AG10803 (cell line): Measurements from ENCODE around the gene SLC19A2.

ENCODE experiments used
- DNase-seq: peaks from one replicate; pipeline ENCODE4 v3.0.0; 2010; ENCODE audit warnings: low read depth
- H3K4me3 ChIP-seq: 2 replicates; pipeline ENCODE4 v1.5.1; 2011; ENCODE audit warnings: mild to moderate bottlenecking, low read length, control low read depth
- CTCF ChIP-seq: conservative IDR thresholded peaks from 2 replicates; pipeline ENCODE4 v1.5.1; 2011; ENCODE audit warnings: mild to moderate bottlenecking, low read length, control low read depth, inconsistent platforms

Gene SLC19A2

DNA sequence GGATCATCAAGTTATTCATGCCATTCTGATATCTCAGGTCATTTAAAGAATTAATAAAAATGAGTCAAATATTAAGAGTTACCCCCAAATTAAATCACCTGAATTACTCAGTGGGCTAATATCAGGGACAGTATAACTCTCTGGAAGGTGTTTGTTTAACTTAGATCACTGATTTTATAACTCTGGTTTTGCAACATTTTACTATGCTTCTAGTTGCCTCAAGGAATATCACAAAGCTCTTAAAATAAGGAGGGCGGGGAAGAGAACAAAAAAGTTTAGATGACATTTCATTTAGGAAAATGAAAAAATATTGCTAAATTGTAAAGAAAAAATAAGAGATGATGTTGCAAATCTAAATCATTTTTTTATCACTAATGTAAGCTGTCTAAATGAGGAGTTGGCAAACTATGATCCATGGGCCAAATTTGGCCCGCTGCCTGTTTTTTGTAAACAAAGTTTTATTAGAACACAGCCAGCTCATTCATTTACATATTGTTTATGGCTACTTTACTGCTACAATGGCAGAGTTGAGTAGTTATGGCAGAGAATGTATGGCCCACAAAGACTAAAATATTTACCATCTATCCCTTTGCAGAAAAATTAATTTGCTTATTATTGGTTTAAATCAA is 31.9 kb upstream of the SLC19A2 start:
- no peak for DNase-seq
- no peak overlapping the region for H3K4me3 ChIP-seq
- TF ChIP-seq CTCF, result no peak

DNA sequence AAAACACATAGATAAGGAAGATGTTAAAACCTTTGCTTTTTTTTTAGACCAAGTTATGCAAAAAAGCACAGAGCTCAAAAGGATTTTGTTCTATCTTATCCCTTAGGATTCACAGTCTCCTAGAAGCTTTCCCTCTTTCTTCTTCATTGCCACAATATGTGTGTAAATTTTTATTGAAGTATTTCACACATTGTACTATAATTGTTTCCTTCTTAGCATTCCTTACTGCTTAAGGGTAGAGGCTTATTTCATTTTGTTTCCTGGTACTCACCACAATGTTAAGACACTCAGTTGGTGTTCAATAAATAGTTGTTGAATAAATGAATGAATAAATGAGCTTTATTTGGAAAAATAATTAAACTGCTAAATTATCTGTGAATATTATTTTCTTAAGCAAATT is 29.9 kb upstream of the SLC19A2 start:
- H3K4me3 ChIP-seq, result no peak overlapping the region
- no peak for DNase-seq
- no peak for TF ChIP-seq CTCF

- no peak for TF ChIP-seq CTCF
- no peak for DNase-seq
- no peak overlapping the region for H3K4me3 ChIP-seq
Observed at GRCh38 chr1:169514566-169515270, 29.0 kb upstream of the SLC19A2 start.

GRCh38 chr1:169513208-169513607 is 27.5 kb upstream of the SLC19A2 start:
- TF ChIP-seq CTCF, result no peak
- peak; percentile 27 for DNase-seq
- H3K4me3 ChIP-seq, result no peak overlapping the region

DNA sequence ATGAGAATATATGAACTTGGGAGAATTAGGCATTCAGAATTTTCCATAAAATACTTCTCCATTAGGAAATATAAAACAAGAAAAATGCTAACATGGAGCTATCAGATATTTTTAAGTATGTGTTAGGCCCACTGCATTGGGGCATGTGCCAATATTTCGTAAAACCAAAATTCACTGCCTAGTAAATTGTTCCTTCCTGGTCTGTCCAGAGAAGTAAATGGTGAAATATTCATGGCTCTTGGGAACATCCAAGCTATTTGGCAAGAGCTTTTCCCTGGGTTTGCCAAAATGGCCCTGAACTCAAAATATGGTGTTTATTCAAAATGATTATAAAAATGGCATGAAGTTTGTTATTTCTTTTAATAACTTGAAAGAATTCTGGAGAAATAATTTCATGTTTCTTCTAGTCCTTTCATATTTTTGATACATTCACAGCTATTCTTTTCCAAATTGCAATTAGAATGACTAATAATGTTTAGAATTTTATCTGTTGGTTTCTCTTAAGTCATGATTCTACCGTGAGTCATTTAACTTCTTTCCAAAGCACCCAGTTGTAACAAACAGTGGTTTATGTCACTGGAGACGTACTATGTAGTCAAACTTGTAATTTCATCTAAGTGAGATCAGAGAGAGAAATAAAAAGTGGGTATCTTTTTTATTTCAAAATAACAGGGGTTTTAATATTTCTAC is 25.7 kb upstream of the SLC19A2 start:
- DNase-seq, result peak; percentile 80
- no peak overlapping the region for H3K4me3 ChIP-seq
- no peak for TF ChIP-seq CTCF

- no peak for DNase-seq
- no peak overlapping the region for H3K4me3 ChIP-seq
- TF ChIP-seq CTCF, result no peak
Observed at GRCh38 chr1:169510060-169510459, 24.3 kb upstream of the SLC19A2 start.
